SHP77 treated with DMSO at 0.1 percent for 48 hours (cell line): ENCODE measurements around the gene PLA2G5.
"Not testable (repeated sequence)": the region's sequence is repeated elsewhere in the genome, so short reads cannot be mapped to it uniquely, and the experiment has no call there.

Source experiments
- DNase-seq: peaks from one replicate; lab custom pipeline; 2025; lab: John Stamatoyannopoulos, UW

Gene PLA2G5

GRCh38 chr1:20069874-20070273 lies at the start of gene PLA2G5:
Gene PLA2G5 (plus strand): TSS chr1:20070194. CDS start chr1:20084831, 14,637 bp downstream.
- no peak for DNase-seq

- DNase-seq = no peak
These were observed 41.9 kb upstream of the PLA2G5 start for GRCh38 chr1:20028125-20028524.

- no peak for DNase-seq
These were observed 41.3 kb upstream of the PLA2G5 start for GRCh38 chr1:20028726-20029125.

- no peak for DNase-seq
These were observed 40.6 kb upstream of the PLA2G5 start for GRCh38 chr1:20029178-20029912.

GRCh38 chr1:20030436-20031151 lies 39.4 kb upstream of the PLA2G5 start:
- not testable (repeated sequence) for DNase-seq

- no peak for DNase-seq
These were observed 38.8 kb upstream of the PLA2G5 start for GRCh38 chr1:20031161-20031560.

- no peak for DNase-seq
These were observed 38.2 kb upstream of the PLA2G5 start for GRCh38 chr1:20031836-20032235.

- no peak for DNase-seq
These were observed 37.6 kb upstream of the PLA2G5 start for GRCh38 chr1:20032425-20032824.

- DNase-seq = no peak
These were observed 36.6 kb upstream of the PLA2G5 start for GRCh38 chr1:20033420-20033819.

- DNase-seq = no peak
These were observed 34.9 kb upstream of the PLA2G5 start for GRCh38 chr1:20035114-20035513.

GRCh38 chr1:20037877-20038276 lies 32.1 kb upstream of the PLA2G5 start:
- DNase-seq = no peak

GRCh38 chr1:20047096-20047495 lies 22.9 kb upstream of the PLA2G5 start:
- no peak for DNase-seq

GRCh38 chr1:20048563-20048962 lies 21.4 kb upstream of the PLA2G5 start:
- DNase-seq = no peak

- not testable (repeated sequence) for DNase-seq
These were observed 20.8 kb upstream of the PLA2G5 start for GRCh38 chr1:20049056-20049798.

- no peak for DNase-seq
These were observed 18.7 kb upstream of the PLA2G5 start for GRCh38 chr1:20051218-20051829.

GRCh38 chr1:20052386-20052785 lies 17.6 kb upstream of the PLA2G5 start:
- no peak for DNase-seq

- no peak for DNase-seq
These were observed 12.0 kb upstream of the PLA2G5 start for GRCh38 chr1:20057886-20058420.

- no peak for DNase-seq
These were observed 11.5 kb upstream of the PLA2G5 start for GRCh38 chr1:20058531-20058930.

GRCh38 chr1:20059847-20060246 lies 10.1 kb upstream of the PLA2G5 start:
- no peak for DNase-seq

- not testable (repeated sequence) for DNase-seq
These were observed 9.2 kb upstream of the PLA2G5 start for GRCh38 chr1:20060791-20061190.

GRCh38 chr1:20061866-20062265 lies 8.1 kb upstream of the PLA2G5 start:
- DNase-seq = no peak

GRCh38 chr1:20063861-20064292 lies 6.1 kb upstream of the PLA2G5 start:
- no peak for DNase-seq
